Activated T-cell treated with anti-CD3 and anti-CD28 coated beads, Interleukin-2, amount 50 U/mL, for 72 hours (primary cell): ENCODE data around the gene FHOD1. TPM values are rescaled to one million over a fixed set of nuclear protein-coding genes. Genes with fewer than 3 reads are reported as not detected.
A peak's percentile ranks its signal among the peaks of the same experiment; 100 is the strongest.

Experiments
- ATAC-seq, 2 donors: fragments of 150-1000 bp; cut with Tn5 transposase; replicated peaks in 1 of 2; 2 replicates each; pipeline ENCODE4 v1.10.0; 2021; ENCODE audit warnings: moderate library complexity in 2 of 2, mild to moderate bottlenecking in 1 of 2
- DNase-seq, 2 donors: peaks; one replicate each; pipeline ENCODE4 v3.0.0; 2021 to 2022; ENCODE audit warnings: mixed read lengths in 1 of 2
- H3K27ac Mint-ChIP-seq: one replicate; pipeline ENCODE4 v1.8.0; 2022; ENCODE audit warnings: mild to moderate bottlenecking, moderate library complexity, mixed read lengths
- H3K27me3 Mint-ChIP-seq: one replicate; pipeline ENCODE4 v1.8.0; 2022; ENCODE audit warnings: low read depth, mixed read lengths
- H3K36me3 Mint-ChIP-seq, 2 donors: one replicate each; pipeline ENCODE4 v1.8.0; 2022; ENCODE audit warnings: mixed read lengths in 2 of 2, mild to moderate bottlenecking in 1 of 2; ENCODE audit not compliant: insufficient read depth in 2 of 2
- H3K4me1 Mint-ChIP-seq: one replicate; pipeline ENCODE4 v1.8.0; 2022; ENCODE audit warnings: low read depth, mixed read lengths
- H3K4me3 Mint-ChIP-seq, 2 donors: one replicate each; pipeline ENCODE4 v1.8.0; 2022; ENCODE audit warnings: mild to moderate bottlenecking in 2 of 2, mixed read lengths in 2 of 2, moderate library complexity in 2 of 2
- H3K9me3 Mint-ChIP-seq, 2 donors: one replicate each; pipeline ENCODE4 v1.8.0; 2022; ENCODE audit warnings: mixed read lengths in 2 of 2
- total RNA-seq, 2 donors: library from RNA; stranded (reverse); gene quantifications; one replicate each; pipeline ENCODE4 v1.2.3, GENCODE V29; 2022

FHOD1 gene
- total RNA-seq, 2 donors from 2014 or later: 106 to 114 TPM

DNA sequence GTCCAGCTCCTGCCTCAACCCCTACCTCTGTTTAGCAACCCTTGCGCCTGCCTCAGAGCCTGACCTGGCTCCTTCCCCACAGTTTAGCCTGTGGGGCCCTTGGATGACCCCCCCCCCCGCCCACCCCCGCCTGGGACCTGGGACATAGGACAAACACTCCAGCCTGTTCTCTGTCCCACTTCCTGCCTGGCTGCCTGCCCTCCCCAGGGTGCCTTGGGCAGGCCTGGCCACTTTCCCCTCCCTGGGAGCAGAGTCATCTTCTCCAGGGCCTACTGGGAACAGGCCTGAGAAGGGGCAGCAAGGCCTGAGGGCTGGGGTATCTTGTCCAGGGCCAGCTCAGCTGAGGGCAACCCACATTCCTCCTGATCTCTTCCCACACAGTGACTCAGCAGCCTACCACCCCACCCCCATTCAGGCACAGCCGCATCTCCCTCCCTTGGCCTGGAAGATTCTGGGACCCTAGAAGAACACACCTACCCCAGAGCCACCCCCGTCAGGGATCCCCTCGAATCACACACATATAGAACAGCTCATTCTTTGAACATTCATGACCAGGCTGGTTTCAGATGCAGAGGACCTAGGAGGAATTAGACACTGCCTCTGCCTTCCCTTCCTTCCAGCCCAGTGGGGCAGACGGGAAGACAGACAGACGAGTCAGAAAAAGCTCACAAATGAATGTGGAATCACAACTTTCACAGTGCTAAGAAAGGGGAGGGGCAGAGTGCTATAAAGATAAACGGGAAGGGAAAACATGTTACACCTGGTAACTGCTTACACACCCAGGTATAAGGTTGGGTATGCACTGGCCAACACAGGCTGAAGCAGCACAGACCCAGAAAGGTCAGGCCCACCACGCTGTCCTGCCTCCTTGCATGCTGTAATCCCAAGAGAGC, 6.0 kb downstream of the FHOD1 start:
- H3K9me3 Mint-ChIP-seq: no peaks in the 10 kb centered on the region
- peaks cover 48% of the 10 kb centered on the region for H3K4me1 Mint-ChIP-seq
- no peak for ATAC-seq
- no peaks in the 10 kb centered on the region for H3K27me3 Mint-ChIP-seq
- no peak overlapping the region for H3K4me3 Mint-ChIP-seq
- H3K27ac Mint-ChIP-seq: peak overlapping the region; percentile 16
- DNase-seq: no peak
- H3K36me3 Mint-ChIP-seq: peaks cover 11 to 15% of the 10 kb centered on the region in 2 donors

DNA sequence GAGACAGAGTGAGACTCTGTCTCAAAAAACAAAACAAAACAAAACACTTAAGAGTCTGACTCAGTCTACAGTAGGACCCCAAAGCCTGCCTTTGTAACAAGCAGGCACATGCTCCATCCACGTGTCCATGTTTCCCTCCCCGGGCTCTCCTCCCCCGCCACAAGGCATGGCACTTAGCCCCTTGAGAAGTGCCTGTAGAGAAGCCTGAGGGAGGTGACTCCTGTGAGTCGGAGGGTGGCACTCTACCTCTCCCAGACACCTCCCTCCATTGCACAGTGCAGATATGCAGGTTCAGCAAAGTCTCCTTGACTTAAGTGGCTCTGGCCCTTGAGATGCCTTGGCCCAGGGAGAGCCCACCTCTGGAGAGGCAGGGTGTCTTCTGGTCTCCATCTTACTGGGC, 6.8 kb downstream of the FHOD1 start:
- peaks cover 44% of the 10 kb centered on the region for H3K4me1 Mint-ChIP-seq
- no peaks in the 10 kb centered on the region for H3K9me3 Mint-ChIP-seq
- H3K36me3 Mint-ChIP-seq: peaks cover 15 to 18% of the 10 kb centered on the region in 2 donors
- H3K4me3 Mint-ChIP-seq: no peak overlapping the region
- ATAC-seq (no peak), DNase-seq (no peak)
- no peaks in the 10 kb centered on the region for H3K27me3 Mint-ChIP-seq
- no peak overlapping the region for H3K27ac Mint-ChIP-seq

DNA sequence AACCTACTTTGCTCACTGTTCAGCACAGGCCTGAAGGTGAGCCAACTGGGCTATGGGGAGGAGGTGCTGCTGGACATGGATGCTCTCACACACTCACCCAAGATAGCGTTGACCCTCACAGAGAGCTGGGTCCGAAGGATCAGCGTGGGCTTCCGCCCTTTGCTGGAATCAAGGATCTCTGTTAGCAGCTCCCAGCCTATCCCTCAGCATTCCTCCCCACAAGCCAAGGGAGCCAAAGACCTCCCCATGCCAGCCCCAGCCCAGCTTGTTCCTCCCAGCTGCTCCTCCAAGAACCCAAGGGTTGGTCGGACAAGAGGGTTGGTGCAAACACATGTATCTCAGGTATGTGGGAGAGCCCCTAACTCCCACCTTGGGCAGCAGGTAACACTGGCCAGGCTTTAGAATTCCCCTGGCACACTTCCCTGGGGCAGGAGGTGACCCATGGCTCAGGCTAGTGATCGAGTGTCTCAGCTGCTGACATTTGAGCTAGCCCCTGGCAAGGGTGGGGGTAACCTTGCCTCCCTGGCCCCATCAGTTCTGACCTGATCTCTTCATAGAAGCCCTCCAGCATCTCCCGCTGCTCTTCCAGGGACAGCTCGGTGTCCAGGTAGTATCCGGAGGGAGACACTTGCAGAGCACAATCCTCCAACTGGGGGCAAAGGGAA, 8.3 kb downstream of the FHOD1 start:
- Mint-ChIP-seq H3K27me3 (no peaks in the 10 kb centered on the region), H3K4me1 (peaks cover 29% of the 10 kb centered on the region)

DNA sequence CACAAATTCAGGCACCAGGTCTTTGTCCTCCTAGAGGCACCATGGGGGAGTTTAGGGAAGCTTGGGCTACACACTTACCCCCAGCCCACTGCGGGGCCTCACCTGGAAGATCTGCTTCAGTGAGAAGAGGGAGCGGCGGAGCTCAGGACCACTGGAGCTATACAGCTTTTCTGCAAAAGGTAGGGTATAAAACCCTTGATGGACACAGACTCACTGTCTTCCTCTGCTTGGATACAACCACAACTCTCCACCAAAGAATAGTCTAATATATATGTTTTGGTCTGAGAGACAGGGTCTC, 9.1 kb downstream of the FHOD1 start:
- H3K4me1 Mint-ChIP-seq: peaks cover 22% of the 10 kb centered on the region
- H3K27ac Mint-ChIP-seq: no peak overlapping the region
- no peaks in the 10 kb centered on the region for H3K27me3 Mint-ChIP-seq
- DNase-seq (no peak), ATAC-seq (no peak)
- no peak overlapping the region for H3K4me3 Mint-ChIP-seq
- H3K36me3 Mint-ChIP-seq: peaks cover 15 to 21% of the 10 kb centered on the region in 2 donors
- no peaks in the 10 kb centered on the region for H3K9me3 Mint-ChIP-seq

More for the DNA sequence above, 8.3 kb downstream of the FHOD1 start:
- no peak overlapping the region for H3K4me3 Mint-ChIP-seq
- H3K9me3 Mint-ChIP-seq: no peaks in the 10 kb centered on the region
- DNase-seq (no peak), ATAC-seq (no peak)
- no peak overlapping the region for H3K27ac Mint-ChIP-seq
- H3K36me3 Mint-ChIP-seq: peaks cover 13 to 16% of the 10 kb centered on the region in 2 donors

DNA sequence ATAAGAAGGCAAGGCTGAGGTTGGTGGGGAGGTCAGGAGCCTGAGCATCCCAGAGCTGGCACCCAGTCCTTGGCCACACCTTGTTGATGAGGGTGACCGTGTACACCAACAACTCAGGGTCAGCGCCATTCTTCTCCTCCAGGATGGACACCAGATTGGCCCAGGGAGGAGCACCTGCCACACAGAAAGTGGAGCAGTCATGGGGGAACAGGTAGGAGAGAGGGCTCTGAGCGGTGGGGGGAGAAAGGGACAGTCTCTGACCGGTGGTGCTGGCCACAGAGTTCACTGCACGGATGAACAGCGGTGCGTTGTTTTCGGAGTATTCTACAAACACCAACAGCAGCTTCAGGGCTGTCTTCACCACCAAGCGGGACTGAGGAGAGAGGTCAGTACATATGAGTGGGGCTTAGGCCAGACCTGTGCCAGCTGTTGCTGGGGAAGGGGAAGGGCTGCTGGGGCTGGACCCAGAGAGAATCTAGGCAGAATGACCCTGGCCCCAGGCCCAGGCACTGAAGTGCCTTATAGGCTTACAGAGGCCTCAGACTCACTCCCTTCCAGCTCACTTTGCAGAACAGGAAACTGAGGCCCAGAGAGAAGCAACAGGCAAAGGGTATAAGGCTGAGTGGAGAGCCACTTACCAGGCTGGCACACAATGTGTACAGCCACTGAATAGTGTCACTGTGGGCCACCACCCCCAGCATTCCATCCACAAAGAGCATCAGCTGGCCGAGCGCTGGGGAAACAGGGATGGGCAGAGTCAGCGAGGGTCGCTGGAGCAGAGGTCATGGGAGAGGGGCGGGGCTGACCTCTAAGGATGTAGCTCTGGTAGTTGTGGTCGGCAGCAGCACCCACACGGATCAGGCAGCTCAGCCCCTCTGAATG, 9.6 kb downstream of the FHOD1 start:
- ATAC-seq (no peak), DNase-seq (no peak)
- Mint-ChIP-seq H3K4me3 (no peak overlapping the region), H3K36me3 (peaks cover 17 to 22% of the 10 kb centered on the region in 2 donors), H3K4me1 (peaks cover 19% of the 10 kb centered on the region), H3K9me3 (no peaks in the 10 kb centered on the region), H3K27ac (no peak overlapping the region), H3K27me3 (no peaks in the 10 kb centered on the region)

DNA sequence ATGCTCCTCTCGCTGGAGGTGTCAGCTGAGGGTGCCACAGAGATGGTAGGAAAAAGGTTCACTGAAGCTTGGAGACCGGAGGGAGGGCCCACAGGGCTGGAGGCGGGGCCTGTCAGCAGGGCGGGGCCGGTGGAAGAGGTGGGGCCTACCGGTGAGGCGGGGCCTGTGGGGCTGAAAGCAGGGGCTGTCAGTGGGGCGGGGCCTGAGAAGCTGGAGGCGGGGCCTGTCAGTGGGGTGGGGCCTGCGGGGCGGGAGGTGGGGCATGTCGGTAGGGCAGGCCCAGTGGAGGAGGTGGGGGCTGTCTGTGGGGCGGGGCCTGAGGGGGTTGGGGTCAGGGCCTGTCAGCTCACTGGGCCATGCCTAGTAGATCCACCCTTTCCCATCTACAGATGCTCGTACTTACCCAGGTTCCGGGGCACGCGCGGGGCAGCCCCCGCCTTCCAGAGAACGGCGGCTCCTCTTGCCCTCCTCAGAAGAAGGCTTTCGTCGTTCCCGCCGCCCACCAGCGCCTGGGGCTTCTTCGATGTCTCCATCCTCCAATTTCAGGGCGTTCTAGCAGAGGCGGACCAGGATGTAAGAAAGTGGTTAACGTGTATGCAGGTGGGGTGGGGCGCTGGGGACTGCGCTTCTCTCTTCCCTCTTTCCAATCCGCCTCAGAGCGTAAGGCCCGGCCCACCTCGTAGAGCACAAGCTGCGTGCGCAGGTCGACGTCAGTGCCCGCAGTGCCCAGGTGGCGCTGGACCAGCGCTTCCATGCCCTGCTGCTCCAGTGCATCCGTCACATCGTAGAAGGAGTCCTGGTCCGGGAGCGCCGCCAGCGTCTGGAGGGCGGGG, 10.5 kb downstream of the FHOD1 start:
- H3K4me3 Mint-ChIP-seq: peak overlapping the region; percentile 47 to 57
- peaks cover 14% of the 10 kb centered on the region for H3K4me1 Mint-ChIP-seq
- peak; percentile 88 to 89 for ATAC-seq
- H3K9me3 Mint-ChIP-seq: no peaks in the 10 kb centered on the region
- H3K36me3 Mint-ChIP-seq: peaks cover 17 to 27% of the 10 kb centered on the region in 2 donors
- no peaks in the 10 kb centered on the region for H3K27me3 Mint-ChIP-seq
- H3K27ac Mint-ChIP-seq: peak overlapping the region; percentile 64
- peak; percentile 85 to 93 for DNase-seq

DNA sequence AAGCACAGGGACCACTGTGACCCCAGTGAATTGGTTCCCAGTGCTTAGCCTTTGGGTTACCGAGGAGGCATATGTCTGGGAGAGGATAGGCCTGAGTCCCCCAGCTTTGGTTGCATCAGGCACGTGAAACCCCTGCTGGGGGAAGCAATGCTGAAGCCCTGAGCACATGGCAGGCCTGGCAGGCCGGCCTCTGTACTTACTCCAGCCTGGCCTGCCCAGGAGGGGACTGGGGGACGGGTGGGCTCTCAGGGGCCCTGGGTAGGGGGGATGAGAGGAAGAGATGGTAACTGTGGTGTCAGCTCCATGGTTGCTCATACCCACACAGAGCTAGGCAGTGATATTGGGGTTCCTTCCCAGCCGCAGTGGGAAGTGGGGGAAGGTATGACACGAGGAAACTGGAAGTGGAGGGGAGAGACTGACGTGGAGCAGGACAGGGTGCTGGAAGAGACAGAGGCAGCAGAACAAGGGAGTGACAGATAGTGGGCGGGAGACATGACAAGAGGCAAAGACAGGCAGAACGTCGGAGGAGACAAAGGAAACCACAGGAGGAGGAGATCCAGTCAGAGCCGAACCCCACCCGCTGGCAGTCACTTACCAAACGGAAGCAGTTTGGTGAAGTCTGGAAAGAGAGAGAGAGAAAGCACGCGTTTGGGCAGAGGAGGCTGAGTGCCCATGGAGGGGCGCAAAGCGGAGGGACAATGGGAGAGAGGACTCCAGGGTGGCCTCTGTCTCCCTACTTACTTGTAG, 11.3 kb downstream of the FHOD1 start:
- Mint-ChIP-seq H3K27ac (peak overlapping the region; percentile 64), H3K9me3 (no peaks in the 10 kb centered on the region), H3K27me3 (no peaks in the 10 kb centered on the region), H3K36me3 (peaks cover 17 to 27% of the 10 kb centered on the region in 2 donors), H3K4me3 (peak overlapping the region; percentile 47 to 57), H3K4me1 (peaks cover 7% of the 10 kb centered on the region)
- DNase-seq (peak in 1 of 2 donors; percentile 35), ATAC-seq (peak; percentile 34 to 73)

DNA sequence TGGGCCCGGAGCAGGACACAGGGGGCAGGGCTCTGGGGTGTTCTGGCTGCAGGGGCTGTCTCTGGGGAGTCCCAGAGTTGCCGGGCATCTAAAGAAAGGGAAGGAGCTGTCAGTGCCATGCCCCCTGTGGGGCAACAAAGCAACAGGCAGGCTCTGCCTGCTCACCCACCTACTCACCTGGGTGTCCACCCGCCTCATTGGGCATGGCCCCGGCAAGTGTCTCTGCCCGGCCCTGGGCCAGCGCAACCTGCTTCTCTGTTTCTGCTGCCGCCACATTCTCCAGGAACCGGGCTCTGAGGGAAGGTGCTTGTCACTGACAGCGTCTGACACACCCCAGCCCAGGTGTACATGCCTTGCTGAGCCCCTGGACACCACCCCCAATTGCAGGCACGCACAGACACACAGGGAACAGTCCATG, 13.1 kb downstream of the FHOD1 start:
- Mint-ChIP-seq H3K27me3 (no peaks in the 10 kb centered on the region), H3K36me3 (peaks cover 19 to 30% of the 10 kb centered on the region in 2 donors), H3K4me3 (no peak overlapping the region), H3K27ac (no peak overlapping the region), H3K9me3 (no peaks in the 10 kb centered on the region), H3K4me1 (peaks cover 7% of the 10 kb centered on the region)
- ATAC-seq (no peak), DNase-seq (no peak)

DNA sequence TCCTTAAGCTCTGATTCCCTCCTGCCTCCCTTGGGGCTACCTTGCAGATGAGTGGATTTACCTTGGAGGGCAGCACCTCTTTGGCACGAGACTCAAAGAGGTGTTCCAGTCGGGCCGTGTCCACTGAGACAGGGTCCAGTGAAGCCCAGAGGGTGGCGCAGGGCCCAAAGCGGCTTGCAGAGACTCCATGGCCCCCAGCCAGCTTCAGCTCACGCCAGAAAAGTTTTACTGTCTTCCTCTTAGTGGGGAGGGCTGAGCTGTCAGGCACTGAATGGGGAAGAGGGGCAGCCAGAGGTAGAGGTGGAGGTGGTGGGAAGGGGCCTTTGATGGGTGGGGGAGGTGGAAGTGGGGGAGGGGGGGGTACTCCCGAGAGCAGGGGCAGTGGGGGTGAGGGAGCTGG, 13.7 kb downstream of the FHOD1 start:
- no peaks in the 10 kb centered on the region for H3K9me3 Mint-ChIP-seq
- ATAC-seq (no peak), DNase-seq (no peak)
- peaks cover 19 to 28% of the 10 kb centered on the region in 2 donors for H3K36me3 Mint-ChIP-seq
- peaks cover 7% of the 10 kb centered on the region for H3K4me1 Mint-ChIP-seq
- no peaks in the 10 kb centered on the region for H3K27me3 Mint-ChIP-seq
- no peak overlapping the region for H3K4me3 Mint-ChIP-seq
- H3K27ac Mint-ChIP-seq: no peak overlapping the region

DNA sequence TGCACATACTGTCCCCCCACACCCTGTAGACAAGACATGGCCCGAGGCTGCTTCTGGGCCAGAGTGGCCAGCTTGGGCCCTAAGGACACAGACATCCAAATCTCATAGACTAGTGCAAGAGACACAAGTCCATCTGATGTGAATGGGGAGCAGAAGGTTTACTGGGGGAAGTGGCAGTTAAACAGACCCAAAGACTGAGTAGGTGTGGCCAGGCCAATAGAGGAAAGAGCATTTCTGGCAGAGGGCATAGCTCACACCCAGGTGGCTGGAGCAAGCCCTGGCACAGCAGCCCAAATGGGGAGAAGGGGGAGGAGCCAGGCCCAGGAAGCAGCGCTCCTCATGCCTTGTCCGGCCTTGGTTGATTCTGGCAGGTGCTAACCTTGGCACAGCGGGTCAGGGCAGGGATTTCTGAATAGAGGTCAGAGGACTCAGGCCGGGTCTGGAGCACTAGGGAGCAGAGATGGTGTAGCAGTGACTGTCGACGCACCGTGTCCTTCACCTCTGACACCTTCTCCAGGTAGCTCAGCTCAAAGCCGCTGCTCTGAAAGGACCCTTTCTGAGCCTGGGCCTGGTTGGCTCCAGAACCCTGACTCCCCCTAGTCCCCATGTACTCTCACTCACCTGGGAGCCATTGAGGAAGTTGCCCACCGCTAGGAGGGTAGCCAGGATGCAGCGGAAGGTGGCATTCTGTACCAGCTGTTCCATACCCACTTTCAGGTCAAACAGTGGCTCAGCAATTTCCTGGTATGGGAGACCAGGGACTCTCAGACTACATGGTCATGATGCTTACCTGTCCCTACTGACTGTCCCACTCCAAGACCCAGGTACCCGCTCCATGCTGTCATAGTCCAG, 16.2 kb downstream of the FHOD1 start:
- no peak for ATAC-seq
- Mint-ChIP-seq H3K27ac (no peak overlapping the region), H3K4me3 (no peak overlapping the region), H3K27me3 (no peaks in the 10 kb centered on the region), H3K9me3 (no peaks in the 10 kb centered on the region), H3K36me3 (peaks cover 10 to 18% of the 10 kb centered on the region in 2 donors), H3K4me1 (peaks cover 22% of the 10 kb centered on the region)
- DNase-seq: no peak
